K562 (cell line): Measurements from ENCODE around the gene MAP3K12. TPM values are rescaled to one million over a fixed set of nuclear protein-coding genes. Genes with fewer than 3 reads are reported as not detected.

Experiments
- ATAC-seq: fragments of 200-7000 bp; cut with Tn5 transposase; 3 replicates; pipeline ENCODE4 v1.9.1; 2020; ENCODE audit warnings: moderate library complexity
- BruUV-seq: library from RNA; stranded (reverse); fragments of 400-500 nt; replicated peaks from 2 replicates; lab custom pipeline; 2021; lab: Mats Ljungman, UMichigan
- CTCF ChIA-PET: fragments of 300-600 bp; formaldehyde crosslinking; extraction: SDS; loops from one replicate; lab custom pipeline; 2021; ENCODE audit warnings: low intra/inter-chr PET ratio; lab: Yijun Ruan, JAX
- POLR2A ChIA-PET: fragments of 300-600, 350-650 bp; sonication (Branson Sonifier 250); formaldehyde crosslinking; extraction: SDS; loops from one replicate; lab custom pipeline; 2021; ENCODE audit warnings: antibody characterized with exemption, inconsistent platforms; lab: Yijun Ruan, JAX
- DNase-seq, 4 experiments: peaks; one replicate each; pipeline versions ENCODE4 v3.0.0 to v3.0.0-alpha.2; 2011 to 2018; ENCODE audit warnings: low spot score in 3 of 4, mixed read lengths in 3 of 4; ENCODE audit errors: extremely low read depth in 1 of 4
- FAIRE-seq: peaks from 2 replicates; lab custom pipeline; 2011; peaks lifted over from hg19 to GRCh38; lab: Jason Lieb, UNC
- H2AFZ ChIP-seq: 2 replicates; pipeline ENCODE4 v1.6.0; 2011; ENCODE audit warnings: low read depth, low read length, control low read depth, inconsistent platforms
- H3K27ac ChIP-seq: fragments of 200-600 bp; 3 replicates; pipeline ENCODE4 v1.8.0; 2011; ENCODE audit warnings: low read depth, mild to moderate bottlenecking, control low read depth, inconsistent platforms, low read length, moderate library complexity, mixed read lengths; ENCODE audit errors: extremely low read depth
- H3K27me3 ChIP-seq, 2 experiments: fragments of 300-600 bp in 1 of 2; 2 replicates in 1 of 2; 3 replicates in 1 of 2; pipeline versions ENCODE4 v1.6.0 to v1.8.0; 2011; ENCODE audit warnings: inconsistent platforms in 2 of 2, low read length in 2 of 2, mild to moderate bottlenecking in 1 of 2, mixed read lengths in 1 of 2, moderate library complexity in 1 of 2; ENCODE audit not compliant: control insufficient read depth in 2 of 2, insufficient read depth in 2 of 2
- H3K36me3 ChIP-seq: fragments of 300-600 bp; 3 replicates; pipeline ENCODE4 v1.8.0; 2011; ENCODE audit warnings: mild to moderate bottlenecking, low read length, inconsistent platforms; ENCODE audit not compliant: control insufficient read depth, insufficient read depth
- H3K4me1 ChIP-seq, 2 experiments: fragments of 200-600 bp in 1 of 2; replicated peaks in 1 of 2; 2 replicates in 1 of 2; 3 replicates in 1 of 2; pipeline versions ENCODE4 v1.5.1 to v1.8.0; 2011; ENCODE audit warnings: inconsistent platforms in 2 of 2, low read length in 2 of 2, mild to moderate bottlenecking in 1 of 2, mixed read lengths in 1 of 2, moderate library complexity in 1 of 2; ENCODE audit not compliant: control insufficient read depth in 2 of 2, insufficient read depth in 2 of 2
- H3K4me2 ChIP-seq: 2 replicates; pipeline ENCODE4 v1.6.1; 2011; ENCODE audit warnings: low read length, control low read depth, inconsistent platforms, mixed read lengths; ENCODE audit not compliant: insufficient read depth
- H3K4me3 ChIP-seq: fragments of 200-600 bp; sonication (generic), shearing (Covaris generic); 2 replicates; pipeline ENCODE4 v1.5.1; 2016; ENCODE audit warnings: control low read depth, inconsistent platforms
- H3K79me2 ChIP-seq: fragments of 200-600 bp; 3 replicates; pipeline ENCODE4 v1.8.0; 2011; ENCODE audit warnings: low read length, inconsistent platforms; ENCODE audit not compliant: control insufficient read depth, insufficient read depth
- H3K9ac ChIP-seq, 2 experiments: 2 replicates each; pipeline versions ENCODE4 v1.6.0 to v1.6.1; 2011; ENCODE audit warnings: low read depth in 2 of 2, low read length in 2 of 2, control low read depth in 1 of 2, inconsistent platforms in 1 of 2, mild to moderate bottlenecking in 1 of 2, mixed read lengths in 1 of 2; ENCODE audit not compliant: insufficient read depth in 1 of 2
- H3K9me1 ChIP-seq: one replicate; pipeline ENCODE4 v1.6.0; 2011; ENCODE audit warnings: inconsistent platforms, mild to moderate bottlenecking, low read length, moderate library complexity; ENCODE audit not compliant: control insufficient read depth, insufficient read depth
- H3K9me3 ChIP-seq: replicated peaks from 2 replicates; pipeline ENCODE4 v1.5.1; 2011; ENCODE audit warnings: low read depth, low read length, inconsistent platforms; ENCODE audit not compliant: control insufficient read depth, insufficient read depth
- H4K20me1 ChIP-seq: replicated peaks from 2 replicates; pipeline ENCODE4 v1.6.1; 2011; ENCODE audit warnings: low read length, inconsistent platforms, mixed read lengths; ENCODE audit not compliant: control insufficient read depth, insufficient read depth
- ARHGAP35 ChIP-seq: fragments of 450-650 bp; IDR thresholded peaks from 2 replicates; pipeline ENCODE4 v1.6.1; 2018; ENCODE audit not compliant: partially characterized antibody
- CBX1 ChIP-seq: sonication (generic); IDR thresholded peaks from 2 replicates; pipeline ENCODE4 v1.6.1; 2016; ENCODE audit warnings: antibody characterized with exemption, low read depth, mild to moderate bottlenecking
- HNRNPLL ChIP-seq: fragments of 200-400 bp; formaldehyde crosslinking; IDR thresholded peaks from 2 replicates; pipeline ENCODE4 v1.6.1; 2017; ENCODE audit warnings: low read length, low read depth, mild to moderate bottlenecking; ENCODE audit not compliant: poor library complexity, severe bottlenecking
- ILK ChIP-seq: fragments of 450-650 bp; IDR thresholded peaks from 2 replicates; pipeline ENCODE4 v1.6.1; 2016; ENCODE audit warnings: missing genetic modification characterization, low read depth, mild to moderate bottlenecking, missing compliant biosample characterization, moderate library complexity, borderline replicate concordance
- NCOA1 ChIP-seq: fragments of 450-650 bp; IDR thresholded peaks from 2 replicates; pipeline ENCODE4 v1.6.1; 2016; ENCODE audit warnings: low read depth
- NFATC3 ChIP-seq: fragments of 450-650 bp; IDR thresholded peaks from 2 replicates; pipeline ENCODE4 v1.6.1; 2017; ENCODE audit warnings: mild to moderate bottlenecking
- TEAD2 ChIP-seq: fragments of 450-650 bp; IDR thresholded peaks from 2 replicates; pipeline ENCODE4 v1.6.1; 2016; ENCODE audit warnings: missing genetic modification characterization, control low read depth, missing compliant biosample characterization
- TOE1 ChIP-seq, 2 experiments: fragments of 450-650 bp in 1 of 2; sonication (generic) in 1 of 2; formaldehyde crosslinking in 1 of 2; IDR thresholded peaks; 2 replicates each; pipeline versions ENCODE4 v1.7.1 to v1.8.0; 2016 to 2022; ENCODE audit warnings: borderline replicate concordance in 2 of 2, mild to moderate bottlenecking in 2 of 2, antibody characterized with exemption in 1 of 2, inconsistent platforms in 1 of 2, low read depth in 1 of 2, missing genetic modification reagents in 1 of 2, moderate library complexity in 1 of 2
- WGBS: fragments of 100-300 bp; shearing (Covaris generic); methylation state at CpG from one replicate; pipeline ENCODE4 v1.1.6; 2016; ENCODE audit warnings: low coverage, mixed read lengths; ENCODE audit not compliant: insufficient coverage; ENCODE audit errors: missing lambda C conversion rate; 5-methylcytosine and 5-hydroxymethylcytosine counted together
- in situ Hi-C: fragments of 300-500 bp; cut with MboI; formaldehyde crosslinking; loops from 4 replicates; pipeline ENCODE4 v1.15.0; 2018; ENCODE audit warnings: inconsistent platforms, mixed read lengths
- intact Hi-C: fragments of 100-400 bp; cut with micrococcal nuclease; formaldehyde crosslinking; loops from 2 replicates; pipeline ENCODE4 v1.14.2; 2022
- polyA plus RNA-seq, 8 experiments: library from polyadenylated mRNA; depleted of rRNA in 4 of 8; stranded (reverse) in 5 of 8; unstranded in 3 of 8; fragments of >200 nt; fragmentation: Nextera tagmentation in 2 of 8; fragmentation: Illumina TruSeq in 1 of 8; extraction: Ambion mirVana in 2 of 8; extraction: Trizol in 1 of 8; gene quantifications; 2 replicates each; pipeline versions ENCODE4 v1.2.1 to v1.2.3, GENCODE V29; 2011 to 2014; ENCODE audit warnings: inconsistent platforms in 1 of 8, missing spikeins in 1 of 8
- total RNA-seq, 7 experiments: library from RNA; depleted of rRNA in 6 of 7; stranded (reverse); fragments of >200 nt in 6 of 7; fragmentation: Illumina TruSeq in 2 of 7; extraction: Trizol in 2 of 7; gene quantifications; 2 replicates each; pipeline versions ENCODE4 v1.2.1 to v1.2.3, GENCODE V29; 2011 to 2021; ENCODE audit warnings: low replicate concordance in 1 of 7

MAP3K12 gene
- total and polyA plus RNA-seq, 9 of the 15 experiments (the other 6 are each of a cell fraction or from before 2014, with no cell fraction given) = 0.10 to 2.4 (median 1.6) TPM

GRCh38 chr12:53431187-53431586 is 68.1 kb downstream of the MAP3K12 start:
- in situ Hi-C loops = no loop called here
- 52% methylated on average over 7 of the region's 7 CpGs for WGBS
- no peaks in the 10 kb centered on the region for H3K9me1 ChIP-seq
- FAIRE-seq (no peak), ATAC-seq (no peak), DNase-seq (no peak)
- H3K4me2 ChIP-seq = no peak overlapping the region
- peaks cover 1% of the 10 kb centered on the region; the same call in 2 of the 3 replicates for H3K79me2 ChIP-seq
- BruUV-seq = no TSS peak
- H3K4me1 ChIP-seq = peaks cover 3 to 9% of the 10 kb centered on the region in 2 experiments; a peak in 4 of 5 replicates
- CTCF ChIA-PET = no interaction called here
- peaks cover 36% of the 10 kb centered on the region; the same call in 2 of the 3 replicates for H3K36me3 ChIP-seq
- TF ChIP-seq NFATC3 = no peak
- TF ChIP-seq TEAD2 (tag) = no peak
- no peak for TF ChIP-seq HNRNPLL
- no peak for TF ChIP-seq CBX1
- TF ChIP-seq ILK = no peak
- TF ChIP-seq ARHGAP35 = no peak
- TF ChIP-seq NCOA1 = no peak
- TF ChIP-seq TOE1 (IDR thresholded peaks at IDR 0.05; ENCODE audit: borderline replicate concordance) = no peak
- TF ChIP-seq TOE1 (CRISPR knock-in tag; IDR thresholded peaks at IDR 0.05; ENCODE audit: borderline replicate concordance, low read depth) = no peak
- 0 out of 4 replicates have a peak overlapping the region, but pooled peaks of 1 of the 2 experiments have one; percentile 55 for H3K9ac ChIP-seq
- no peaks in the 10 kb centered on the region for H3K27me3 ChIP-seq
- no peak overlapping the region for H3K27ac ChIP-seq
- no peaks in the 10 kb centered on the region for H3K9me3 ChIP-seq
- POLR2A ChIA-PET = interaction anchor here (0.5 to 1.0 kb wide), 3 partner anchors 10 to 59 kb away, joined by 3 to 4 read pairs (median 4); partner anchors contain the start of gene PRR13
- intact Hi-C loops = no loop called here
- no peak overlapping the region for H2AFZ ChIP-seq
- H4K20me1 ChIP-seq = no peaks in the 10 kb centered on the region
- no peak overlapping the region for H3K4me3 ChIP-seq
